ENCODE data around the gene STK32C.

STK32C gene

DNA sequence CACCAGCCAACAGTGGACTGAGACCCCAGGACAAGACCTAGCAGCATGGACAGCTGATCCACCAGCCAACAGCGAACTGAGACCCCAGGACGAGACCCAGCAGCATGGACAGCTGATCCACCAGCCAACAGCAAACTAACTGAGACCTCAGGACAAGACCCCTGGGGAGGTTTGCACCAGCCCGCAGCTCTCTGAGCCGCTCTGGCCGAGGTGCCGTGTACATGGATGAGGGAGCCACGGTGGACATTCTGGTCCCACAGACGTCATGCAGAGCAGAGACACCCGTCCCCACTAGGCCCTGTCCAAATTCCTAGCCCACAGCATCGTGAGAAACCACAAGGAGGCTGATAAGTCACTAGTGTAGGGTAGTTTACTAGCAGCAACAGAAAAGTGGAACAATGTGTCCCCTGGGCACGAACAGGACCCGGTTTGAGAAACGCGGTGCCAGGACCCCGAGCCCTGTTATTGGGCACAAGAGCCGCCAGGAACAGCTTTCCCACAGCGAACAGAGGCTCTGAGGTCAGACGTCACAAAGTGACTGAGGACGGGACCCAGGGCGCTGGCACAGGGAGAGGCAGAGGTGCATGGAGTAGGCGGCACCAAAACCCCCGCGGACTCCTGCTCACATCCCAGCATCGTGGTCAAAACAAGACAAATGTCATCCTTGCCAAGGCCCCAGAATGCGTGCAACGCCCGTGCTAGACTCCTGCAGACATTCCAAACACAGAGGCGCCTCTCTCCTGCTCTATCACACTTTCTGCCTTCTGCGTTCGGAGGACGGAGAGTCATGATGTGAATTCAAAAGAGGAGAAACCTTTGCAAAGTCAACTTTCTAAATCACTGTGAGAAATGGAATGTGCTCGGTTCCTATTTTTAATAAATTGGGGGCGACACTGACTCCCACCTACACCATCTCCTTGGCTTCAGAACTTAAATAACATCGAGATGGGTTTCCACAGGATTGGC lies 8.1 kb downstream of the STK32C start:
- DNase-seq: peak; percentile 17

GRCh38 chr10:132298038-132298881 lies 9.5 kb downstream of the STK32C start:
- DNase-seq: peak; percentile 22

DNA sequence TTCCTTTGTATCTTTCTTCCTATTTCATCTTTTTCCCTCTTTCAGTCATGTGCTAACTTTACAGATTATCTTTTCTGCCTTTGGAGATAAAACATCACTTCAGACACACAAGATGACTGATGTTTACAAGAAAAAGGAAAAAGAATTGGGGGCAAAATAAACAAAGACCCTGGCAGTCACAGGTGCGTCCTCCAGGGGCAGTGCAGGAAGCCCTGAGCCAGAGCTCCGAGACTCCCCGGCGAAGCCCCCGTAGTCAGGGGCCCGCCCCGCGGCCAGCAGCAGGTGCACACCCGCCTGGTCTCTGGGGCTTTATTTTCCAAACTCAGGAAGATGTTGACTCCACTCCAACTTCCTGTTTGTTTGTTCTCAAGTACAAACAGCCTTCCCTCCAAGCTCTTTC lies 10.2 kb downstream of the STK32C start:
- DNase-seq: peak; percentile 18

- peak; percentile 24 for DNase-seq
Observed at GRCh38 chr10:132296666-132297443, 10.9 kb downstream of the STK32C start.

GRCh38 chr10:132295481-132295880 lies 12.3 kb downstream of the STK32C start:
- peak; percentile 5 for DNase-seq

GRCh38 chr10:132294561-132295318 lies 13.0 kb downstream of the STK32C start:
- DNase-seq: no peak

- no peak for DNase-seq
Observed at GRCh38 chr10:132293813-132294520, 13.8 kb downstream of the STK32C start.

GRCh38 chr10:132293201-132293812 lies 14.4 kb downstream of the STK32C start:
- no peak for DNase-seq

DNA sequence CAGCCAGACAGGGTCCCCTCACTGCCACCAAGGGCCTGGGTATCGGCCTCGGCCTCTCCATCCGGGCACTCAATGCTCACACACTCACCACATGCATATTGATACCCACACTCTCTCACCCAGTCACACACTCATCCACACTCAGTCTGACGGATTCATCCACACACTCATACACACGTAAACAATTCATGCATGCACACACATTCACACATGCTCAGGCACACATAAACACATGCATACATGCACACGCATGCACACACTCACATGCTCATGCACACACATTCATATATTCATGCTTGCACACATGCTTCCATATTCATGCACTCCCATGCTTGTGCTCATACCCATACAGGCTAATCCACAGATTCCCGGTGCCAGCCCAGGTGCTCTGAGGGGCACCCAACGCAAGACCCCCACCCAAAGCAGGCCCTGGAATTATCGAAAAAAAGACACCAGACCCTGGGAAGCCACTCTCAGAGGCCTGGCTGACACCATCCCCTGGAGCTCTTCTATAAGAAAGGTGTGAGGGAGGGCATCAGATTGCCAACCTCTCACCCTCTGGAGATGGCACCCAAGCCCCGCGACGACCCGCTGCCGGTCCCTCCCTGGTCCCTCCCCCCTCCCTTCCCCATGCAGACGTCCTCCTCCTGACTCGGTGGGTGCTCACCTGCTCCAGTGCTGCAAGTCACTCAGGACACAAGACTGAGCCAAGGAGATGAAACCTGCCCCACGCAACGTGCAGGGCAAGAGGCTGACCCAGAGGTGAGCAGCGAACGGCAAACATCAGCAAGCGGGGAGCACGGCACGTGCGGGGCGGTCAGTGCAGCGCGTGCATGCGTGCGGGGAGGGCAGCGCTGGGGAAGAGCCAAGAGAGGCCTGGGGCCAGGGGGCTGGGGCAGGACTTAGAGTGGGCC lies 15.2 kb downstream of the STK32C start:
- no peak for DNase-seq

GRCh38 chr10:132291826-132292225 lies 15.9 kb downstream of the STK32C start:
- DNase-seq: no peak

DNA sequence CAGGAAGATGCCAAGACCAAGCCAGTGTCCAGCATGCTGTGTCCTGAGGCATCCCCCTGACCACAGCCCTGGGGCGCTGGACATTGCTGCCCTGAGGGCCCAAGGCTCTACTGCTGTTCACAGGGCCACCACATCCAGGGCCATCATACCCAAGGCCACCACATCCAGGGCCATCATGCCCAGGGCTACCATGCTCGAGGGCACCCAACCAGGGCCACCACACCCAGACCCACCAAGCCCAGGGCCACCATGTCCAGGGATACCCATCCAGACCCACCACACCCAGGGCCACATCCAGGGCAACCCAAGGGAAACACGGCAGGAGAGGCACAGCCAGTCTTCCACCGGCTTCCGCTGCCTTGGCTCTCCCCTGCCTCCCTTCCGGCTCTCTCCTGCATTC lies 17.1 kb downstream of the STK32C start:
- no peak for DNase-seq

DNA sequence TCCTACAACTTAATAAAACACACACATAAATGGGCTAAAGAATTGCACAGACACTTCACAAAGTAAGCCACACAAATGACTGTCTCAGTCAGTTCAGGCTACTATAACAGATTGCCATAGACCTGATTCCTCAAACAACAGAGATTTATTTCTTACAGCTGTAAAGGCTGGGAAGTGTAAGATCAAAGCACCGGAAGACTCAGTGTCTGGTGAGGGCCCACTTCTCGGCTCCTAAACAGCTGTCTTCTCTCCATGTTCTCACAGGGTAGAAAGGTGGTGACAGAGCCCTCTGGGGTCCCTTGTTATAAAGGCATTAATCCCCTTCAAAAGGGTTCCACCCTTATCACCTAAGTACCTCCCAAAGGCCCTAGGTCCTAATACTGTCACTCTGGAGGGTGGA lies 18.3 kb downstream of the STK32C start:
- DNase-seq: no peak

- DNase-seq: no peak
Observed at GRCh38 chr10:132283604-132284382, 24.0 kb downstream of the STK32C start.

GRCh38 chr10:132282667-132283603 lies 24.8 kb downstream of the STK32C start:
- DNase-seq: no peak

DNA sequence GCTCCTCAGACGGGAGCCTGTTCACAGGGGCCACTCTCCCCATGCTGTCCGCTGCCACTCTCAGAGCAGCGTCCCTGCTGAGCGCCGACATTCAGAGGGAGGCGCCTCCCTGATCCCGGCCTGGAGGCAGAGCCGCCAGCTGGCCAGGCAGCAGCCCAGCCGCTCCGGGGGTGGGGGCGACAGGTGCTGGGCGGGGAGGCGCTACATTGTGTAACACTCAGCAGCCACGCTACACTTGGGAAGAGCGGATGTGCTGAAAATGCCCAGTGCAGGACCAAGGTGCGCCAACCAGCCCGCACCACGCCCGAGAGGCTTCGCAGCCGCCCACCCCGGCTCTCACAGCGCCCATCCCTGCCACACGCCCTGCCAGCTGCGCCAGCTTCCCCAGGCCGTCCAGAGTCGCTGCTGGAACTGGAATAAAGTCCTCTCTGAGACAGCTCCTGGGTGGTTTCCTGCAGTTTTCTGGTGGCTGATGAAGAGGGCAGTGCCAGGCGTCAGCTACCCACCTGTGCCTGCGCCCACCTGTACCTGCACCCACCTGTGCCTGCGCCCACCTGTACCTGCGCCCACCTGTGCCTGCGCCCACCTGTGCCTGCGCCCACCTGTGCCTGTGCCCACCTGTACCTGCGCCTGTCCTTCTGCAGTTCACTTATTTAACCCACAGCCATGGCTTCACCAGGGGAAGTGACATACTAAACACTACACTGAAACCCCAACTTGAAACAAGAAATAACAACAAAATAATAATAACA lies 25.7 kb downstream of the STK32C start:
- no peak for DNase-seq

- no peak for DNase-seq
Observed at GRCh38 chr10:132280646-132281074, 27.1 kb downstream of the STK32C start.
